ENCODE data around the gene ZNF655.
A peak's percentile ranks its signal among the peaks of the same experiment; 100 is the strongest.

The ZNF655 gene

GRCh38 chr7:99615989-99616358, 57.5 kb downstream of the ZNF655 start:
- no peak for DNase-seq

- peak; percentile 90 for DNase-seq
Observed at GRCh38 chr7:99616359-99617191, 58.1 kb downstream of the ZNF655 start, which contains the start of gene ZSCAN25. ZSCAN25 (plus strand) TSS chr7:99616946; CDS start chr7:99619607, 2,661 bp downstream.

- DNase-seq, result no peak
Observed at GRCh38 chr7:99617192-99617781, 58.8 kb downstream of the ZNF655 start.

- DNase-seq, result no peak
Observed at GRCh38 chr7:99618726-99619125, 60.3 kb downstream of the ZNF655 start.

DNA sequence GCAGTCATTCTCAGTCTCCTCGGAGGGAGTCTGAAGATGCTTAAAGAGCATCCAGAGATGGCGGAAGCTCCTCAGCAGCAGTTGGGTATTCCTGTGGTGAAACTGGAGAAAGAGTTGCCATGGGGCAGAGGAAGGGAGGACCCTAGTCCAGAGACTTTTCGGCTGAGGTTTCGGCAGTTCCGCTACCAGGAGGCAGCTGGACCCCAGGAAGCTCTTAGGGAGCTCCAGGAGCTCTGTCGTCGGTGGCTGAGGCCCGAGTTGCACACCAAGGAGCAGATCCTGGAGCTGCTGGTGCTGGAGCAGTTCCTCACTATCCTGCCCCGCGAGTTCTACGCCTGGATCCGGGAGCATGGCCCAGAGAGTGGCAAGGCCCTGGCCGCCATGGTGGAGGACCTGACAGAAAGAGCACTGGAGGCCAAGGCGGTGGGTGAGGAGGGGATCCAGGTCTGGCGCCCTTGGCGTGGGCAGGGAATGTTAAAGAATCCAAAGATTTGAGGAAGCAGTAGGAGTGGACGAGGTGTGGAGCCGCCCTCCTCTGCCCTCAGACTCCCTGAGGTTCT, 61.2 kb downstream of the ZNF655 start:
- DNase-seq, result no peak

GRCh38 chr7:99621271-99621670, 62.8 kb downstream of the ZNF655 start:
- no peak for DNase-seq

DNA sequence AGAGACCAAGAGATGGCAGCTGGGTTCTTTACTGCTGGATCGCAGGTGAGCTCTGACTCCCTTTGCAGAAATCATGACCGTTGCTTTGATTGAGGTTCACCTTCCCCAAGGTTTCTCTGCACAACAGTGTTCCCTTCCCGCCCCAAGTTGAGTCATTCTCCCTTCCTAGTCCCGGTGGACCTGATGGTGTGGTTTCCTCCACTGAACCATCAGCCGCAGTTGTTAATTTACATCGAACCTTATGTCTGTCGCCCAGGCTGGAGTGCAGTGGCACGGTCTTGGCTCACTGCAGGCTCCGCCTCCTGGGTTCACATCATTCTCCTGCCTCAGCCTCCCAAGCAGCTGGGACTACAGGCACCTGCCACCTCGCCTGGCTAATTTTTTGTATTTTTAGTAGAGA, 64.2 kb downstream of the ZNF655 start:
- DNase-seq, result no peak

DNA sequence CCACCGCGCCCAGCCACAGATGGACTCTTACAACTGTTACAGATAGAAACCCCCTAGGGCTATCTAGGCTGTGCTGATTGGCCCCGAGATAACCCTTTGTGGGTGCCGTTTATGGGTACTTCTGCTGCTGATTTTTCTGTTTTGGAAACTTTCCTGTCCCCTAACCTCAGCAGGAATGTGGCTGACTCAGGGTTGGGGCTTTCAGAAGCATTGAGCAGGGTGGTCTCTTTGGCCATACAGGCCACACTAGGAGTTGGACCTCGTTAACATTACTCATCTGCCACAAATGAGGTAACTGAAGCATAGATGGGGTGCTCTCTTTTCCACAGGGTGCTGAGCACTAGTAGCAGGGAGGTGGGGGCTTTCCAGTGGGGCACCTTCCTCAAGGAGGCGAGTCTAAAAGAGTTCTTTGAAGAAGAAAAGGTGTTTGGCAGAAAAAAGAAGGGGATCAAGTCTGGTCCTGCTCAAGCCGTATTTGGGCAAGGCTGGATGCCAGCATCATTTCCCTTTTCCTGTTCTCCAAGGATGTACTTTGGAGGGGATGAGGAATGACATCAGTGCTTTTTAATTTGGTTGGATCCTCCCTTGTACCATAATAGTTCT, 64.8 kb downstream of the ZNF655 start:
- peak; percentile 70 for DNase-seq

- DNase-seq, result peak; percentile 65
Observed at GRCh38 chr7:99623702-99624447, 65.4 kb downstream of the ZNF655 start.

GRCh38 chr7:99624484-99624883, 66.0 kb downstream of the ZNF655 start:
- DNase-seq, result peak; percentile 82

DNA sequence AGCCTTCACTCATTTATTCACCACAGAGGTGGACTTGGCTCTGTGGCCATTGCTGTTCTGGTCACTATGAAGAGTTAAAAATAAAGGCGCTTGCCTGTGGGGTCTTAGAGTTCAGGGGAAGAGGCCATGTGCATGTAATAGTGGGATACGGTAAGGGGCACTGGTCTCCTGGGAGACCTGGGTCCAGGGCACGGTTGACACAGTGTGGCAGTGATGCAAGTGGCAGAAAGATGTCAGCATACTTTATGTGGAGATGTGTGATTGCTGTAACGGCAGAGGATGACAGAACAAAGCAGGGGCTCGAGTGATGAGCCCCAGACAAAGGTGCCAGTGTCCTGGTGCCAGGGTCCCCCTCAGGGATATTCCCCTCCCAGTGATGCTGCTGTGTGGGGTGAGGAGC, 66.9 kb downstream of the ZNF655 start:
- DNase-seq, result no peak

DNA sequence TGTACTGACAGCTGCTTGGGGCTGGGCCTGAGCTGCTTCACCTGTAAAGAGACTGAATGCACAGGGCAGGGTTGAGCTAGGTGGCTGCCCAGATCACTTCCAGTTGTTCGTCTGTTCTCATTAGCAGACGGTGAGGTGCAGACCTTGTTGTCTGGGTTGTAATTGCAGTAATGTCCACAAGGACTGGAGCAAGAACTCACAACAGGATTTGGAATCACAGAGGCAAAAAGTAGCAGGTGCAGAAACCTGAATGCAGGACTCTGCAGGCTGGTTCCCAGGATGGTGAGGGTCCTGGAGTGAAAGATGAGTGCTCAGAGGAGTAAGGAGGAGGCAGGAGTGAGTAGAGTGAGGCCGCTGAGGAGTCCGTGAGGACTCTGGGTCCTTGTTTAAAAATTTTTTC, 67.5 kb downstream of the ZNF655 start:
- DNase-seq, result no peak

Measured in stimulated activated CD8-positive, alpha-beta memory T cell treated with anti-CD3 and anti-CD28 coated beads, Interleukin-4, amount 100 ng/mL, for 48 hours (primary cell).